EH (cell line): ENCODE data around the gene HHLA2.
A peak's percentile ranks its signal among the peaks of the same experiment; 100 is the strongest.

Source experiments
- DNase-seq: peaks from one replicate; pipeline ENCODE4 v3.0.0-alpha.2; 2015; ENCODE audit warnings: low read depth

HHLA2 gene

GRCh38 chr3:108394016-108394415 is 97.7 kb downstream of the HHLA2 start:
- no peak for DNase-seq

GRCh38 chr3:108394563-108394962 is 98.2 kb downstream of the HHLA2 start:
- no peak for DNase-seq

GRCh38 chr3:108396336-108396735 is 100.0 kb downstream of the HHLA2 start:
- DNase-seq = no peak

GRCh38 chr3:108398510-108398909 is 102.2 kb downstream of the HHLA2 start:
- DNase-seq = no peak

- no peak for DNase-seq
Measured at GRCh38 chr3:108401836-108402235, 105.5 kb downstream of the HHLA2 start.

GRCh38 chr3:108403198-108403597 is 106.8 kb downstream of the HHLA2 start:
- no peak for DNase-seq

- DNase-seq = peak; percentile 60
Measured at GRCh38 chr3:108403686-108404345, 107.5 kb downstream of the HHLA2 start.

- DNase-seq = peak; percentile 49
Measured at GRCh38 chr3:108404368-108404767, 108.0 kb downstream of the HHLA2 start.

- peak; percentile 43 for DNase-seq
Measured at GRCh38 chr3:108406063-108406660, 109.8 kb downstream of the HHLA2 start.

- DNase-seq = peak; percentile 71
Measured at GRCh38 chr3:108406661-108407206, 110.4 kb downstream of the HHLA2 start.

- DNase-seq = no peak
Measured at GRCh38 chr3:108407886-108408285, 111.5 kb downstream of the HHLA2 start.

- DNase-seq = no peak
Measured at GRCh38 chr3:108408883-108409799, 112.8 kb downstream of the HHLA2 start.

GRCh38 chr3:108409800-108410178 is 113.4 kb downstream of the HHLA2 start:
- DNase-seq = no peak

GRCh38 chr3:108410531-108410984 is 114.2 kb downstream of the HHLA2 start:
- DNase-seq = no peak

GRCh38 chr3:108412121-108412750 is 115.9 kb downstream of the HHLA2 start:
- DNase-seq = no peak

- peak; percentile 54 for DNase-seq
Measured at GRCh38 chr3:108414007-108414406, 117.7 kb downstream of the HHLA2 start.

GRCh38 chr3:108415661-108416060 is 119.3 kb downstream of the HHLA2 start:
- no peak for DNase-seq

GRCh38 chr3:108416111-108416869 is 119.9 kb downstream of the HHLA2 start:
- DNase-seq = no peak

GRCh38 chr3:108420926-108421325 is 124.6 kb downstream of the HHLA2 start:
- DNase-seq = peak; percentile 56
